ENCODE measurements around the gene PRRX1.

PRRX1 gene

GRCh38 chr1:170768929-170769328 is 105.0 kb downstream of the PRRX1 start:
- Mint-ChIP-seq H3K27ac (no peak overlapping the region), H3K4me3 (no peak overlapping the region), H3K4me1 (ENCODE audit: low read depth) (no peaks in the 10 kb centered on the region), H3K27me3 (no peaks in the 10 kb centered on the region), H3K36me3 (ENCODE audit: low read depth) (no peaks in the 10 kb centered on the region), H3K9me3 (no peaks in the 10 kb centered on the region)
- intact Hi-C loops (cut with micrococcal nuclease): no loop called here

DNA sequence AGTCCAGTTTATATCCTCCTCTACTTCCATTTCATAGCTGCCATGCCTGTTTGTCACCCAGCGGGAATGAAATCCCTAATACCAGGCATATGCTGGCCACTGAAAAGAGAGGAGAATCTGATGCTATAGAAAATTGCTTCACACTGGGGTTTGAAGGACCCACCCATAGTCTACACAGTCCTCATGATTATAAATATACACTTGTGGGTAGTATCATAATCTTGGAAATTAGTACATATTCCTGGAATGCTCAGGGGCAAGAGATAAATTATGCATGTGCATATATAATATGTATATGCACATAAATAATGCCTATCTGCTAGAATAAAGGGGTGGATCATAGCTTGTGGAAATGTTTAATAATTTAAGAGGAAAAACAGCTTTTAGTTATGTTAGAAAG is 105.8 kb downstream of the PRRX1 start:
- intact Hi-C loops (cut with micrococcal nuclease): no loop called here
- Mint-ChIP-seq H3K9me3 (no peaks in the 10 kb centered on the region), H3K4me1 (ENCODE audit: low read depth) (no peaks in the 10 kb centered on the region), H3K4me3 (no peak overlapping the region), H3K27ac (no peak overlapping the region), H3K27me3 (no peaks in the 10 kb centered on the region), H3K36me3 (ENCODE audit: low read depth) (no peaks in the 10 kb centered on the region)

- intact Hi-C loops (cut with micrococcal nuclease): no loop called here
- H3K4me1 Mint-ChIP-seq (ENCODE audit: low read depth): no peaks in the 10 kb centered on the region
- no peaks in the 10 kb centered on the region for H3K27me3 Mint-ChIP-seq
- no peak overlapping the region for H3K4me3 Mint-ChIP-seq
- no peaks in the 10 kb centered on the region for H3K36me3 Mint-ChIP-seq (ENCODE audit: low read depth)
- H3K27ac Mint-ChIP-seq: no peak overlapping the region
- no peaks in the 10 kb centered on the region for H3K9me3 Mint-ChIP-seq
Measured at GRCh38 chr1:170770254-170770653, 106.3 kb downstream of the PRRX1 start.

DNA sequence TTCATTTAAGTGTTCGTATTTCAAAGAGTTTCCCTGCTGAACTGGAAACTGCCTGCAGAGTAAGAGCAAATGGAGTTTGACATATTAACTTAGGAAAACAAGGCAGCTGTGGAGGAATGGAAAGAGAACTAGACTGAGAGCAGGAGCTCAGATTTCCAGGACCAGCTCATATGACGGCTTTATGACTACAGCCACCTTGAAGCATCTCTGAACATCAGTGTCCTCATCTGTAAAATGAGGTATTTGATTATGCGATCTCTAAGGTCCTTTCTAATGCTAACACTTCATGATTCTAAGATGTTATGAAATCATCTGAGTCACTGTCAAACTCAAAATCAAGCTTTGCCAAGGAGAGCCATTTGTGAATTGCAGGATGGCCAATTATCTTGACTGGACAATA is 112.3 kb downstream of the PRRX1 start:
- Mint-ChIP-seq H3K9me3 (peaks cover 16% of the 10 kb centered on the region), H3K27me3 (no peaks in the 10 kb centered on the region), H3K27ac (no peak overlapping the region), H3K4me1 (ENCODE audit: low read depth) (no peaks in the 10 kb centered on the region), H3K4me3 (no peak overlapping the region), H3K36me3 (ENCODE audit: low read depth) (no peaks in the 10 kb centered on the region)
- intact Hi-C loops (cut with micrococcal nuclease): no loop called here

- Mint-ChIP-seq H3K4me3 (no peak overlapping the region), H3K27ac (no peak overlapping the region), H3K4me1 (ENCODE audit: low read depth) (no peaks in the 10 kb centered on the region), H3K27me3 (no peaks in the 10 kb centered on the region), H3K36me3 (ENCODE audit: low read depth) (no peaks in the 10 kb centered on the region), H3K9me3 (peaks cover 21% of the 10 kb centered on the region)
- intact Hi-C loops (cut with micrococcal nuclease): no loop called here
Measured at GRCh38 chr1:170776777-170777176, 112.8 kb downstream of the PRRX1 start.
